GM18861 (cell line): ENCODE data around the gene SPINK8.
"Not testable (repeated sequence)": the region's sequence is repeated elsewhere in the genome, so short reads cannot be mapped to it uniquely, and the experiment has no call there.

ENCODE experiments used
- ATAC-seq: cut with Tn5 transposase; IDR thresholded peaks from one replicate; pipeline ENCODE4 v1.9.1; 2021; ENCODE audit not compliant: unreplicated experiment

The SPINK8 gene

DNA sequence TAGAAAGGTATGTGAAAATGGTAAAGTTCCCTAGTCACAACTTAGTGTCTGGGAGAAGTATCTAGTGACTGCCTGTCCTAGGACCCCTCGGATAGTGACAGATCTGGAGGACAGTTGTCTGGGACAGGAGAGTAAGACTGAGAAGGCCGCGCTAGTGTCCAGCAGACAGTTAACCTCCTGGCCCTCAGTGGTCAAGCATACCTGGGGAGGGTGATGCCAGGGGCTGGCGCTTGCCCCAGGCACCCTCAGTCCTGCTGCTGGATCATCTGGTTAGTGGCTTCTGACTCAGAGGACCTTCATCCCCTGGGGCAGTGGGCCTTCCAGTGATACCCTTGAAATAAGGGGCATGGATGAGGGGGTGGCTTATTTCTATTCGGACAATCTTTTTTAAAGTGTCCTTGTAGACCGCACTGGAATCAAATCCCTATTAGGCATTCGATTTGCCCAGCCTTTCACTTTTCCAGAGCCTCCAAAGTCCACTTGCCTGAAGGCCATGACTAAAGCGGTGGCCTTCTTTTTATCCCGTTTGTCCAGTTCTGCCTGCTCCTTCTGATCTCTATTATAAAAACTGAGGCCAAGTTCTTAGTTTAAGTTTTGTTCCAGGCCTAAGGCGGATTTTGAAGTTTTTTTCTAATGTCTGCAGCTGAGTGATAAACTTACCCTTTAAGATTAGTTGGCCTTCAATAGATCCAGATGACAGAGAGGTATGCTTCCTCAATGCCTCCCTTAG is 1.6 kb downstream of the SPINK8 start:
- not testable (repeated sequence) for ATAC-seq

DNA sequence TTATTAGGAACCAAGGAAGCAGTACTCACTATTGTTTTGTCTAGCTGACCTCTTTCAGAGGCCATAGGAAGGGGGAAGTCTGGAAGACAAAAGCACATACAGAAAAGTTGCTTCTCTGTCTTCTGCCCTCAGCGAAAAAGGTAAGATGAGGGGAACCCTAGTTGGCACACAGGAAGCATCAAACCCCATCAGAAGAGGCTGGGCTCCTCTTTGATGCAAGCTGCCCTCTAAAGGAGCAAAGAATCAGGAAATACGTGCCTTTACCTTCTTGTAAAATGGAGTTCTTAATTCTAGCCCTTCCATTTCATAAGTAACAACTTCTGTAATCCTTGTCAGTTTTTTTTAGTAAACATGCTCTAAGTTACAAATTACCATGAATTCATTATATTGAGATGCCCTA is 12.5 kb downstream of the SPINK8 start:
- no peak for ATAC-seq

DNA sequence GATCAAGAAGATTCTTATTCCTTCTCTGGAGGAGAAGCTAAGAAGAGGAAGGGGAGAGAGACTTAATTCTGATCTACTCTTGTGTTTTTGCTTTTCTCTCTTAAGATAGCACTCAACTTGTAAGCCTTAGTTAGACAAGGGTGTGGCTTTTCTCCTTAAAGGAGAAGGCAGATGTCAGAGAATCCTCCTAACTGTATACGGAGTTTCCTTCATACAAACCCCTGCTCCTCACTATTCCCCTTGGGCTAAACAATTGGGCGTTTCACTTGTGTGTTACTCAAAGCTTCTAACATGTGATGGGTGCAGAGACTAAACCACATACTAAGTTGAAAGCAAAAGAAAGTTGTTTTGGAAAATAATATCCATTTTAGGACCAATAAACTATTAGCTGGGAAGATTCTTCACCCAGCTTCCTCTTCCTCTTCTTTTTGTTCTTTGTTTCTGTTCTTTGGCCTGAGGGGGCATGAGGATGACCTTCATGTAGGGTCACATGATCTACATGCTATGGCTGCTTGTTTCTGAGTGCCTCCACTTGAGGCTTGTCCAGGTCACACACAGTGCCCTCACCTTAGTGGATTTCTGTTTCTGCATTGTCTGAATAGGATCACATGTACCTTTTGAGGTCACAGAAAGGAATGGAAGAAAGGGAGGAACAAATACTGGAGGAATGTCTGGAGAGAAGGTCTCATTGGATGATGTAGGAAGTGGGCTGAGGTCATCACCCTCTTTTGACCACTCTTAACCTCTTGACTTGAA is 14.6 kb downstream of the SPINK8 start:
- ATAC-seq, result no peak

DNA sequence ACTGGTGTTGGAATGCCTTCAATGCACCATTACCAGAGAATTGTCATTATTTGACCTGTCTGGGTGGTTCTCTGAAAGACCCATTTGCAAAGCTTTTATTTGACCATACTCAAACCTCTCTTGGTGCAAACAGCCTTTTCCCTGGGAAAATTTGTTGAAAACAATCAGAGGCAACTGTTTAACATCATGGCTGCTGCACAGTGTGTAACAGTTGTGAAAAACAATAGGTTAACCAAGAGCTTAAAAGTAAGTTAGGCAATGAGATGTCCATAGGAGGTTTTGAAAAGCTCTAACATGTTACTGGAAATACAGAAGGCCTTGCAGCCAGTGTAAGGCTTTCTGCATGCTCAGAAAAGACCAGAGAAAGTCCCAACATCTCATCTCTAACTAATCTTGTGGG is 18.9 kb downstream of the SPINK8 start:
- no peak for ATAC-seq

DNA sequence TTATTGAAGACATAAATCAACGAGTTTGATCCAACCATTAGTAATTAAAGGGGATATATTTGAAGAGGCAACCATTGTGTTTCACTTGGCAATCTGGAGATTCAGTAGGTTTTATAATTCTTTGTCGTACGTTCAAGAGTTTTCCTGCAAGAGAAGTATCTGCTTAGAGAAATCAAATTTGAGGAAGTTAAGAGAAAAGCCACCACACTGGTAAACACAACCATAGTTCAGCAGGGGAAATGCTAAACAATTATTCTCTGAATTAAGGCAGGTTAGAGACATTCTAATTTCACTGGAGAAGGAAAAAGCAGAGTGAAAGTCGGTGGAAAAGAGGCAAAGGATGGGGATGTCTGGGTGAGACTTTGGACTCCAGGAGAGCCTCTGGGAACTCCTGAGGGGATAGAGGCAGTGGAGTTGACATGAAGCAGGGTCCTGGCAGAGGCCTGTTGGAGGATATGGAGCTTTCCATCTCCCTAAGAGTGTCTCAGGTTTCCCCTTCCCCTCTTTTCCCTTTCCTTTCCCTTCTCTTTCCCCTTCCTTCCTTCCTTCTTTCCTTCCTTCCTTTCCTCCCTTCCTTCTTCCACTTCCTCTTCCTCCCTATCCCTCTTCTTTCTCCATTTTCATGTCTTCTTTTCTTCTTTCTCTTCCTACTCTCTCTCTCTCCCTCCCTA is 26.5 kb downstream of the SPINK8 start:
- no peak for ATAC-seq

DNA sequence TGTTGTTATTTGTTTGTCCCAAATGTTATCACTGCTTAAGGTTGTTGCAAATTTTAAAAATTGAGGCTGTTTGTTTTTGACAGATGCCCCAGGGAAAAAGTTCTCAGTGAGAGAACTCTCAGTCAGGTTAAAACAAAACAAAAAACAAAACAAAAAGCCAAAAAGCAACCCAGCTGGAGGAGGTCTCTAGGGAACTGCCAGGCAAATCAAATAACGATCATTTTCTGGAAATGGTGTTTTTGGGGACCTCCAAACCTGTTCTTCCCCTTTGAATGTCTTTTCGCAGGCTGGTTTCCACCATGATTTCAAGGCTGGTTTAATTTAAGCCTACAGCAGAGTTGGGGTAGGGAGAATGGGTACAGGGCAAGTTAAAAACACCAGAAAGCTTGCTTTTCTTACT is 27.2 kb downstream of the SPINK8 start:
- no peak for ATAC-seq

DNA sequence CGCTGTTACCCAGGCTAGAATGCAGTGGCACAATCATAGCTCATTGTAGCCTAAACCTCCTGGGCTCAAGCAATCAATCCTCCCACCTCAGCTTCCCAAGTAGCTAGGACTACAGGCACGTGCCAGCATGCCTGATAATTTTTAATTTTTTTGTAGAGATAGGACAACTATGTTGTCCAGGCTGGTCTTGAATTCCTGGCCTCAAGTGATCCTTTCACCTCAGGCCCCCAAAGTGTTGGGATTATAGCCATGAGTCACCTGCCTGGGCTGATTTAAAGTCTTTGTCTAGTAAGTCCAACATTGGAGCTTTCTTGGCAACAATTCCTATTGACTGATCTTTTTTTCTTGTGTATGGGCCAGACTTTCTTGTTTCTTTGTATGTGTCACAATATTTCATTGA is 28.1 kb downstream of the SPINK8 start:
- ATAC-seq, result no peak

DNA sequence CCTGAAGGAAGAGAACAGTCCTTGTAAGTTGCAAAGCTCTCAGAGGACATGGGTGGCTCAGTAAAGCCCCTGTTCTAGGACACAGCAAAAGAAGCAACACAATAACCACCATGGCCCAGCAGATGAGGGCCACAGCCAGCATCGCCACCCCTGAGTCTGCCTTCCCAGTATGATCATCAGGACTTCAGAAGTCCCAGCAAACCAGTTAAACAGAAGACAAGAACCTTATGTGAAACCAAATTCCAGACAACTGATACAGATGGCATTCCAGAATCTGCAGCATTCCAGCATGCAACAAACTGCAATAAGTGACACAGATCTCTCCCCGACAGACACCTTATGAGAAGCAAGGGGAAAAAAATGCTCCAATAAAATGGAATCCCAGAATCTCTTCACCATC is 30.4 kb downstream of the SPINK8 start:
- ATAC-seq, result no peak

DNA sequence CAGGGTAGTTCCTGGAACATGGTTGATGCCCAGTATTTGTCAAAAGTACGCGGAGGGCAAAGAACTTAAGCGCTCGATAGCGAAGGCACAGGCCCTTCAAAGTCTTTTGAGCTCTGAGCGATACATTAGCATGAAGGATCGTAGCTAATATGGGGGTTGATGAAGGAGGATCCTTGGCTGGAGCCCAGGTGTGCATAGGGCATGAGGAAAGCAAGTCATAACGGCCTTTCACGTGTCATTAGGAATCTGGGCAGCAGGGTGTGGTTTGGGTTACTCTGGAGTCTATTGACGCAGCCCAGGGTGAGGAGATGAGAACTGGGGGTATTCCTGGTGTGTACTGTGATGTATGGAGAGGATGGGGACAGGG is 31.7 kb downstream of the SPINK8 start:
- no peak for ATAC-seq

DNA sequence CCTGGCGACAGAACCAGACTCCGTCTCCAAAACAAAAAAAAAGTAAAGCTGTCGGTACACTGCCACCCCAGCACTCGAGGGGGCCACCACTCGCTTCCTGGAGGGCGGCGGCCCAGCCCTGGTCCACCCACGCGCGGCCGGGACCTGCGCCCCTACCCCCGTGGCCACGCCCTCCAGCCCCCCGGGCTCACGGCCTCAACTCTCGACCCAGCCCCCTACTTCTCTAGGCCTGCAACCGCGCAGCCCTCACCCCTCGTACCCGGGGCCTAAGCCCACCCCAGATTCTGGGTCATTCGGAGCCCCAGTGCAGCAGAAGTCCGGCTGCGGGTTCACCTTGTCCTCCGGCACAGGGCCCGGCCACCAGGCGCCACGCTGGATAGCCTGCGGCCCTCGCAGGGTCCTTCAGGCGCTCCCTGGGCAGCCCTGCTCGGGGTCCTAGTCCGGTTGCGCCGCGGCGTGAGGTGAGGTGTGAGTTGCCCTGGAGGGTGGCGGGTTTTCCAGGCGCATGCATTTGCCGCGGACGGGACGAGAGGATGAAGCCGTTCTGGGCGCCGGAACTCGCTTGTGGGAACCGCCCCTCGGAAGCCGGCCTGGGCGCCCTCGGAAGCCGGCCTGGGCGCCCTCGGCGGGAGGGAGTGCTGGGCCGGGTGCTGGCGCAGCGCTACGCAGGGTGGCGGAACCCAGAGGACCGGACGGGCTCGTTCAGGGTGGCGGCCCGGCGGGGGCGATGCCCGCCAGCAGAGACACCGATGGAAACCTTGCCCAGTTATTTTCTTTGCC is 32.3 kb downstream of the SPINK8 start, which contains the start of gene NME6:
Gene NME6 (minus strand): TSS at position 348 of the 780 bp plus-strand sequence.
- peak; percentile 68 for ATAC-seq

DNA sequence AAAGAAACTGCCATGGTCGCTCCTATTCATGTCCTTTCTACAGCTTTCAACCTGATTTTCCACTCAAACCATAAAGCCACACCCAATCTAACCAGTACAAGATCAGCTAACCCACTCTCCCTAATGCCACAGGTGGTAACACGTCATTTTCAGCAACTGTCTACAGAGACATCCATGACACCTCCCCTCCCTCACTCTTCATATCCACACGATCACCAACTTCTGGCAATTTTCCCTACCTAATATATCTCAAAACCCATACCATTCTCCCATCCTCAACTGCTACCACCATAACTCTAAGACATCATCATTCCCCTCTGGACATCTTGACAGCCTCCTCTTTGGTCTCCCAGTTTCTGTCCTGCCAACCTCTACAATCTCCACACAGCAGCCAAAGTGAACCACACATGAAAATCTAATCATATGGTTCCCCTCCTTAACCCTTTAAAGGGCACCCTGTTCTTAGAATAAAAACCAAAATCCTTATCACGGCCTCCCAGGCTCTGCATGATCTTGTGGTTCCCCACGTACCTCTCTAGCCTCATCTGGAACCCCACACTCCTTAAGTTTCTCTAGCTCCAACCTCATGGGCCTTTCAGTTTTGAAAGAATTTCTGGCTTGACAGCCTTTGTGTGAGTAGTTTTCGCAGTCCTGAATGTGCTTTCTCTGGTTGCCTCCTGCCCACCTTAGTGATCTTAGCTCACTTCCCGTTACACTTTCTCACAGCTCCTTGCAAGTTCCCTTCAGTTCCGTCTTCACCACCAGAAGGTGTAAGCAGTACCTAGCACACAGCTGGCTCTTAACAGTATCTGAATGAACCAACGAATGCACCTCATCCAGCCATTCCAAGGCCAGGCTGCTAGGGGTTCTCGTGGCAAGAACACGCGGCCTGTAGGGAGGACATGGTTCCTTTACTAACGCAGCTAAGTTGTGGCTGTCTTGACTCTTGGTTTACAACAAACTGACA is 33.4 kb downstream of the SPINK8 start:
- ATAC-seq, result no peak

DNA sequence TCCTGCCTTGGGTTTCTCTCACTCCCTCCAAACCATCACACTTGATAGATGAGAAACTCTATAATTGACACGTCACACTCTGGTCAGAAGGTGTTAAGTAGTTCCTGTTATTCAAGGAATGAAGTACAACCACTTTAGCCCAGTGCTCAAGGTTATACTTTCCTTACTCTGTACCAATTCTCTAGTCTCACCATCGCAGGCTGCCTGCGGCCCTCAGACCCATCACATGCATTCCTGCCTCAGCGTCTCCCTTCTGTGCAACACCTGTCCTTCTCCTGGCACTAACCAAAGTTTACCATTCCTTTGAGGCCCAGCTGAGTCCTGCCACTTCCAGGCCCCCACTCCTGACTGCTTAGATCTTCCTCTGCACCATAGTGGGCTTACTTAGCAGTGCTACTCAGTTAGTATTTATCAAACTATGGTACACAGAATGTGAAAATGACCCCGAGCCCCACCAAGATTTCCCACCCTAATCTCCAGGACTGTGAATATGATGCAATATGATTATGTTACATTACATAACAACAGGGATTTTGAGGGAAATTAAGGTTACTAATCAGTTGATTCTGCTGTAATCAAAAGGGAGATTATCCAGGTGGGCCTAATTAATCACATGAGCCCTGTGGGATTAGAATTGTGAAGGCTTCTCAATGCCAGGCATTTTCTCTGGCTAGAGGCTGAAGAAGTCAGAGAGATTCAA is 36.2 kb downstream of the SPINK8 start:
- ATAC-seq, result no peak

DNA sequence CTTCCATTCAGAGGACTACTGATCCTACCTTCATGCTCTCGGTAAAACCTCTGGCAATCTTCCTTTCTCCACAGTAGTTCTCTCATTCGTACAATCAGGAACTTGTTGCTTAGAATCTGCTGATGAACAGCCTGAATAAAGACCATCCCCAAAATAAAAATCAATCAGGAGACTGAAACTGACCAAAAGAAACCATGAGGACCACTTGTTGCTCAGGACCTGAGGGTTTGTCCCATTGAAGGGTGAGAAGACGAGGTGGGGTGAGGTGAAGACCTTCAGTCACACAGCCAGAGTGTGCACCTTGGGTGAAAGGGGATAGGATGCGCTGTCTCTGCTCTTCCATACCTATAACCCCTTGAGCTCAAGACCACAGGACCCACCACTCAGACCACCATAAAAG is 36.8 kb downstream of the SPINK8 start:
- ATAC-seq, result no peak

DNA sequence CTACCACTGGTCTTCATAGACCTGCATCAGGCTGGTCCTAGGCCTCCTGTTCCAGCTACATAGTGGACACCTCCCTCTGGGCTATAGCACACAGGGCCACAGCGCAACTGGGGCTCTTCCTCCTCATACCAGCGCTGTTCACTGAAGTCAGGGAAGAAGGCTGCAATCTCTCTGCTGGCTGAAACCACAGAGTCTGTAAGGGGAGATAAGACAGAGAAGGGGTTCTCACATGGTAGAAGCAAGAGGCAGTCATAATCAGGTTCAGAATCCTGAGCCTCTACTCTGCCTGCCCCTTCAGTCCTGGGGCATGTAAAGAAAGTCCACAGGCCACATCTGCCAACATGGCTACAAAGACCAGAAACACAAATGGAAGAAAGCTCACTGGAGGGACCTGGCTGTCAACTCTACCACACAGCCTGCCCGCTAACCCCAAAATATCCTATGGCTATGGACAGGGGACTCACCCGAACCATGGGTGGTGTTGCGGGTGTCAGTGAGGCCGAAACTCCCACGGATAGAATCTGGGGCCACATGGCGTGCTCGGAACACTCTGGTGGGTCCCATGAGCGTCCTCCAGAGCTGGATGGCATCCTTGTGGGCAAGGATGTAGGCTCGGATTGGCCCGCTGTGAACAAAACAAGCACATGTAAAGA is 38.7 kb downstream of the SPINK8 start:
- no peak for ATAC-seq

DNA sequence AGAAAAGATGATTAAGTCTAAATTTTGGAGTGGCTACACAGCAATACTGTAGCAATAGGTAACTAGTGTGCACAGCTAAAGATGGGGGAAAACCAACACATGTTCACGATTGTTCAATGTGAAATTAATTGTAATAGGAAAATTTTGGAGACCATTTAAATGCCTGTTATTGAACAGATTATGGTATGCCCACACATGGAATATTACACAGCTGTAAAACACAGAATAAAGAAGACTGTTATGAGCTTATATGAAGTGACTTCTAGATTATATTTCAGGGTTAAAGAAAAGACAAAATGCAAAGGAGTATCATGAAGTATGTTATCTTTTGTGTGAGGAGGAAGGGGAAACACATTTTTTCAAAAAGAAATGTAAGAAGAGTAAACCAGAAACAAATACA is 43.8 kb downstream of the SPINK8 start:
- ATAC-seq, result no peak

DNA sequence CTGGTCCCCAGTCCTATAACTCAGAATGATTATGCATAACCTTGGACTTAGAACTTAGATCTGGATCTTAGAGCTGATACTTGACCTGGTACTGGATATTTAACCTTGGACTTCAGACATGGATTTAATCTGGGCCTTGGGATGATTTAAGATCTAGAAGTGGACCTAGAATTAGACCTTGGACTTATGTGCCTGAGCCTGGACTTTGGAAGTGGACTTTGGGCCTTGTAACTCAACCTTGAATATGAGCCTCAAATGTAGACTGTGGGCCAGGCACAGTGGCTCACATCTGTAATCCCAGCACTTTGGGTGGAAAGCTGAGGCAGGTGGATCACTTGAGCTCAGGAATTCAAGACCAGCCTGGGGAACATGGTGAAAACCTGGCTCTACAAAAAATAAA is 46.4 kb downstream of the SPINK8 start:
- no peak for ATAC-seq

DNA sequence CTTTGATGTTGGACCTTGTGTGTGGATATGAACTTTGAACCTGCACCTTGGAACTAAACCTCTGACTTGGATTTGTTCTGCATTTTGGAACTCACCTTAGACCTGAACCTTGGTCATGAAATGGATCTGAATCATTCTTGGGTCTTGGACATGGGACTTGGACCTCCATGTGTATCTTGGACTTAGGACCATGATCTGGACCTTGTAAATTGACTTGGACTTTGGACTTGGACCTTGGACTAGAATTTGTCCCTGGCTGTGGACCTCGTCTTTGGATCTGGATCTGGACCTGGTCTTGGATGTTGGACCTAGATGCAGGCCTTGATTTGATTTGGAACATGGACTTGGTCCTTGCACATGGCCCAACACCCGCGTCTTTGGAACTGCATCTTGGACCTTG is 47.2 kb downstream of the SPINK8 start:
- ATAC-seq, result no peak

DNA sequence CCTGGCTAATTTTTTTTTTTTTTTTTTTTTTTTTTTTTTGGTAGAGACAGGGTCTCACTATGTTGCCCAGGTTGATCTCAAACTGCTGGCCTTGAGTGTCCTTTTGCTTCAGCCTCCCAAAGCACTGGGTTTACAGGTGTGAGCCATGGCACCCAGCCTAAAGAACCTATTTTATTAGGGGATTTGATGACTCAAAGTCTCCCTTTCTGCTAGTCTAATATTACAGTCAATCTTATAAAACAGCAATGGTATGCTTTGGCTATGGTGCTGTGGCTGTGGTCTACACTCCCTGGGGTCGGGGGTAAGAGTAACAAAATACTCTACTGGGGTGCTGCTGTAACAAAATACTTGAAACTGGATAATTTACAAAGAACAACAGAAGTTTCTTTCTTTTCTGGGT is 47.8 kb downstream of the SPINK8 start:
- ATAC-seq, result no peak

DNA sequence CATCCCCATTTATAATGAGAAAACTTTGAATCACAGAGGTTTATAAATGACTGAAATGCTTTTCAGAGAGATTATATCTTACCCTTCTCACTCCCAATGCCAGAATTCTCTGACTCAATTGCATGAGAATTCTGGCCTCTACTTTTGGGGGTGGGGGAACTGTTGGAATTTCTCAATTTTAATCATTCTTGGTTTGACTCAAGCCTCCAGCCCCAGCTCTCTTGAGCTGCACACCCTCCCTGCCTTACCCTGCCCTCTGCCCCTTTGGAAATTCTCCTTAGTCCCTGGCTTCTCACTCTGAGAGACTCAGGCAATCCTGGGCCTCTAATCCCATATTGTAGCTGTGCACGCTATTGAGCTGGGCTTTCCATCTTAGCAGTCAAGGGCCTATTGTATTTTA is 48.3 kb downstream of the SPINK8 start:
- no peak for ATAC-seq
